ENCODE results near the gene ASIC3.

Gene ASIC3

DNA sequence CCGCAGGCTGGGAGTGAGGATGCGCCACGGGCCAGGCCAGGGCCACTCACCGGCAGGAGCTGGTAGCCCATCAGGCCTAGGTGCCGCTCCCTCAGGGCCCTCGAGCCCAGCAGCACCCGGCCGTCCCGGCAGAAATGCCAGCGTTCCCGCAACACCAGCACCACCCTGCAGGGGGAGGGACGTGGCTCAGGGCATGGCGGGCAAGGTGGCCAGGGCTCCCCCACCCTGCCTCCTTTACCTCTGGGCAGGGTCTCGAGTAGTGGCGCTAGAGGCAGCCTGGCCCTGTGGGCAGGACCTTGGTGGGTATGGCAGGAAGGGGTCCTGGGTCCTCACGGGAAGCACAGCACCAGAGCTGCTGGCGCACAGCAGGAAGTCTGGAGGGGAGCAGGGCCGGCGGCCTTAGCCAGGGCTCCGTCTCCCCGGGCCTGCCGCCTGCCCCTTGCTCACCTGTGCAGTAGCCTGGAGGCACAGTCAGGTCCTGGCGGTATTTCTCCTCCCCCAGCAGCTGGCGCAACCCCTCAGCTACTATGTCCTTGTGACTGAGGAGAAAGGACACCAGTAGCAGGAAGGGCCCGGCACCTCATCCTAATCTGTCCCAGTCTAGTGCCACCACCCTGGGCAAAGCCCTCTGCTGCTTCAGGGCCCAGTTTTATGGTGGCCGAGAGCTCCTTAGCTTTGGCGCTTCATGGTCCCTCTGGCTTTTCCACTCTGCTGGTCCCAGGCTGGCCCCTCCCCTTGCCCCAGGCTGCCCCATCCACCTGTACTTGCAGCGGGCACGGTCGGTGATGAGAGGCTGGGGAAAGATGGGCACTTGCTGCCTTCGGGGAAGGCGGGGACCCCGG lies 28.8 kb downstream of the ASIC3 start:
- no peak for DNase-seq (ENCODE audit: low spot score)

DNA sequence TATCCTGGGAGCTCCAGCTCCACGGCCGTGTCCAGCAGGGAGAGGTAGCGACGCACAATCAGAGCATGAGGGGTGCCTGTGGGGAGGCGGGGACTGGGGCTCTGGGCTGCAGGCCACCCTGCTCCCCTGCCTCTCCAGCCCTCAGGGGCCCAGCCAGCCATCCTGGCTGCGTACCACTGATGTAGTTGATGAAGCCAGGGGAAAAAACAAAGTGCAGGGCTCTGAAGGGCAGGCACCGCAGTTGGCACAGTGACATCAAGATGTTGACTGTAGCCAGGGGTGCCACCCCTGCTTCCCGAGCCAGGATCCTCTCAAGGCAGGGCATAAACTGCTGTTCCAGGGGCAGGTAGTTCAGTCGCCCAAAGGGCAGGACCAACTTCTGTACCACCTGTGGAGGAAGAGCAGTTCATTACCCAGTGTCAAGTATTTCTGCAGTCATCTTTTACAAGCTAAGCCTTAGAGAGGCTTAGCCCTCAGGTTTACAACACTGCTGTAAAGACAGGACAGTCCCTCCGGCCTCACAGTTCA lies 29.4 kb downstream of the ASIC3 start:
- in situ Hi-C loops (cut with MboI; ENCODE audit: low pct_unique_long_range_greater_than_20kb, low sequenced_read_pairs, unreplicated experiment): no loop called here
- no peak for TF ChIP-seq CTCF (IDR thresholded peaks at IDR 0.05; ENCODE audit: extremely low read depth, insufficient read depth, missing control alignments)
- DNase-seq (ENCODE audit: low spot score): no peak

More for the DNA sequence above, 28.8 kb downstream of the ASIC3 start:
- TF ChIP-seq CTCF (IDR thresholded peaks at IDR 0.05; ENCODE audit: extremely low read depth, insufficient read depth, missing control alignments): peak; percentile 25
- in situ Hi-C loops (cut with MboI; ENCODE audit: low pct_unique_long_range_greater_than_20kb, low sequenced_read_pairs, unreplicated experiment): no loop called here

- no peak for DNase-seq (ENCODE audit: low spot score)
- no peak for TF ChIP-seq CTCF (IDR thresholded peaks at IDR 0.05; ENCODE audit: extremely low read depth, insufficient read depth, missing control alignments)
- in situ Hi-C loops (cut with MboI; ENCODE audit: low pct_unique_long_range_greater_than_20kb, low sequenced_read_pairs, unreplicated experiment): no loop called here
Measured at GRCh38 chr7:151078233-151079040, 30.1 kb downstream of the ASIC3 start.

DNA sequence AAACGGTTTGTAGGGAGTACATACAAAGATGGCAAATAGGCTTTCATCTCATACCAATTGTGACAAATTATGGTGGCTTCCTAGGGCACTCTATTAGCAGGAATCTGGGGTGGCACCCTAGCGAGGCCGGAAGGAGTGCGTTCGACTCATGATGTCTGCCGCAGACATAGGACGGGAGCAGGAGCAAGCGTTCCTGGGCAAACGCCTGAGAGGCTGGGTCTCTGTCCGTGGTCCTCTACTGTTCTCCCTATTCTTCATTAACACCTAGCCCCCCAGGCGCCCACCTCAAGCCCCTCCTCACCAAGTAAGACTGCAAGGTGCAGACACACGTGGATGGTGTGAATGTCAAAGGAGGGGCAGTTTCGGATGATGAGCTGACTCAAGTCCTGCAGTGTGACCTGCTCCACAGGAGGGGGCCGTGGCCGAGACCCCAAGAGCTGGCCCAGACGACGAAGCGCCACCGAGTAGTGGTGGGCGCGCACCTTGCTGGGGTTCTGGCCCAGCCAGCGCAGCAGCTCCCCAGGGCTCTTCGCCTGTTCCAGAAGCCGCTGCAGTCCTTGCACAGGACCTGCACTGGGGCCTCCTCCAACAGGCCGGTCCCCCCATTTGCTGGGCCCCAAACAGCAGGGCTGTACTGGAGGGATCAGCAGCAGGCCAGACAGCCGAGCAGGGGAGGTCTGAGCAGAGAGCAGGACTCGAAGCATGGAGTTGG lies 31.0 kb downstream of the ASIC3 start:
- TF ChIP-seq CTCF (IDR thresholded peaks at IDR 0.05; ENCODE audit: extremely low read depth, insufficient read depth, missing control alignments): no peak
- DNase-seq (ENCODE audit: low spot score): no peak
- in situ Hi-C loops (cut with MboI; ENCODE audit: low pct_unique_long_range_greater_than_20kb, low sequenced_read_pairs, unreplicated experiment): no loop called here

DNA sequence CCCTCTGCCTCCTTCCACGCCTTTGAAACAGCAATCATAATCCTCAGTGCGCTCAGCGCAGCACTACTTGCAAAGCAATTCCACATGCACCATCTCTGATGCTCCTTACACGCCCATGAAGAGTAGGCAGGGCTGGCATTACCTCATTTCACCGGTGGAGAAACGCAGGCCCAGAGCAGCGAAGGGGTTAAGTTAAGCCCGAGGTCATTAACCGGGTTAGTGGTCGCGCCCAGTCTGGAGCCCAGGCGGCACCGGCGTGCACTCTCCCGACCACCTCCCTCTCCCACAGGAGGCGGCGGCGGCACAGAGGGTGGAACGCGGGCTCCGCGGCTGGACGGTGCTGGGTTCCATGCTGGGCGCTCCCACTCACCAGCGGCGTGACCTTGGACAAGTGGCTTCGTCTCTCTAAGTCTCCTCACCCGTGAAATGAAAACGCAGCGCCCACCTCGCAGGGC lies 31.8 kb downstream of the ASIC3 start:
- TF ChIP-seq CTCF (IDR thresholded peaks at IDR 0.05; ENCODE audit: extremely low read depth, insufficient read depth, missing control alignments): no peak
- in situ Hi-C loops (cut with MboI; ENCODE audit: low pct_unique_long_range_greater_than_20kb, low sequenced_read_pairs, unreplicated experiment): no loop called here
- no peak for DNase-seq (ENCODE audit: low spot score)

Data from GM13977 (cell line).